Measurements from ENCODE around the gene NTHL1. TPM values are rescaled to one million over a fixed set of nuclear protein-coding genes. Genes with fewer than 3 reads are reported as not detected.

Gene NTHL1
- total and polyA plus RNA-seq, 9 of the 15 experiments (the other 6 are each of a cell fraction or from before 2014, with no cell fraction given) = 1.1 to 58.8 (median 17.6) TPM

DNA sequence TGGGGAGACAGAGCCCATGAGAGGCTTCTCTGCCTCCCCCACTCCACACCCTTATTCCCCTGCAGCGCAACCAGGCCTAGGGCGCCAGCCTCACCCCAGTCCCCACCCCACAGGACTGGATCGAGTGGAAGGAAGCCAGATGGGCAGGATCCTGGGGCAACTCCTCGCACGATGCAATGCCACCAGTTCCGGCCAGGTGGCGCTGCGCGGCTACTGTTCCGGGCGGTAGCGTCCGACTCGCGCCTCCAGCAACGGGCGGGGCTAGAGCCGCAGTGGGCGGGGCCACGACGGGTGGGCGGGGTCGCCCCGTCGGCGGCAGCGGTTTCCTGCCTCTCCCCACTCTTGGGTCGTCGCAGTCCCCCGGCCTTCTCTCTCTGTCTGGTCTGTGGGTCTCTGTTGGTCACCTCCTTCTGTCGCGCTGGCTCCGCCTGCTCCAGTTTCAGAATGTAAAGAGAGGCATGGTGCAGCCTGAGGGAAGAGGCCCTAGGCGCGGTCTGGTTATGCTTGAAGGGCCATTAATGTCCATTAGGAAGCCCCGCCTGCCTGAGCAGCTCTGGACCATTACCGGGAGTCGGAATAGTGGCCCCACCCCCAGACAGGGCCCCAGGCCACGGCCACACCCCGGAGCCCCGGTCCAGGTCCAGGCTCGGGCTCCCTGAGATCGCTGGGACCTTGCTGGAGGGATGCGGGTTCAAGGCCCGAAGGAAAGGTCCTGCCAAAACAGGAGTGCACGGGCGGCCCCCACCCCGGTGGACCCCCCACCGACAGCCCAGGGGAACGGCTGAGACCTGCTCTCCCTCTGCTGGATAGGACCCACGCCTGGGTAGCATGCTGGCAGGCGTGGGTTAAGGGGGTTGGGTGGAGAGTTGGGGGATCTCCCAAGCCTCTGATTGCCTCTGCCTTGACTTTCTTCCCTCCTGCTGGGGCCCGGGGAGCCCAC, 24.3 kb downstream of the NTHL1 start (continued):
- TF ChIP-seq, protein P1, sequence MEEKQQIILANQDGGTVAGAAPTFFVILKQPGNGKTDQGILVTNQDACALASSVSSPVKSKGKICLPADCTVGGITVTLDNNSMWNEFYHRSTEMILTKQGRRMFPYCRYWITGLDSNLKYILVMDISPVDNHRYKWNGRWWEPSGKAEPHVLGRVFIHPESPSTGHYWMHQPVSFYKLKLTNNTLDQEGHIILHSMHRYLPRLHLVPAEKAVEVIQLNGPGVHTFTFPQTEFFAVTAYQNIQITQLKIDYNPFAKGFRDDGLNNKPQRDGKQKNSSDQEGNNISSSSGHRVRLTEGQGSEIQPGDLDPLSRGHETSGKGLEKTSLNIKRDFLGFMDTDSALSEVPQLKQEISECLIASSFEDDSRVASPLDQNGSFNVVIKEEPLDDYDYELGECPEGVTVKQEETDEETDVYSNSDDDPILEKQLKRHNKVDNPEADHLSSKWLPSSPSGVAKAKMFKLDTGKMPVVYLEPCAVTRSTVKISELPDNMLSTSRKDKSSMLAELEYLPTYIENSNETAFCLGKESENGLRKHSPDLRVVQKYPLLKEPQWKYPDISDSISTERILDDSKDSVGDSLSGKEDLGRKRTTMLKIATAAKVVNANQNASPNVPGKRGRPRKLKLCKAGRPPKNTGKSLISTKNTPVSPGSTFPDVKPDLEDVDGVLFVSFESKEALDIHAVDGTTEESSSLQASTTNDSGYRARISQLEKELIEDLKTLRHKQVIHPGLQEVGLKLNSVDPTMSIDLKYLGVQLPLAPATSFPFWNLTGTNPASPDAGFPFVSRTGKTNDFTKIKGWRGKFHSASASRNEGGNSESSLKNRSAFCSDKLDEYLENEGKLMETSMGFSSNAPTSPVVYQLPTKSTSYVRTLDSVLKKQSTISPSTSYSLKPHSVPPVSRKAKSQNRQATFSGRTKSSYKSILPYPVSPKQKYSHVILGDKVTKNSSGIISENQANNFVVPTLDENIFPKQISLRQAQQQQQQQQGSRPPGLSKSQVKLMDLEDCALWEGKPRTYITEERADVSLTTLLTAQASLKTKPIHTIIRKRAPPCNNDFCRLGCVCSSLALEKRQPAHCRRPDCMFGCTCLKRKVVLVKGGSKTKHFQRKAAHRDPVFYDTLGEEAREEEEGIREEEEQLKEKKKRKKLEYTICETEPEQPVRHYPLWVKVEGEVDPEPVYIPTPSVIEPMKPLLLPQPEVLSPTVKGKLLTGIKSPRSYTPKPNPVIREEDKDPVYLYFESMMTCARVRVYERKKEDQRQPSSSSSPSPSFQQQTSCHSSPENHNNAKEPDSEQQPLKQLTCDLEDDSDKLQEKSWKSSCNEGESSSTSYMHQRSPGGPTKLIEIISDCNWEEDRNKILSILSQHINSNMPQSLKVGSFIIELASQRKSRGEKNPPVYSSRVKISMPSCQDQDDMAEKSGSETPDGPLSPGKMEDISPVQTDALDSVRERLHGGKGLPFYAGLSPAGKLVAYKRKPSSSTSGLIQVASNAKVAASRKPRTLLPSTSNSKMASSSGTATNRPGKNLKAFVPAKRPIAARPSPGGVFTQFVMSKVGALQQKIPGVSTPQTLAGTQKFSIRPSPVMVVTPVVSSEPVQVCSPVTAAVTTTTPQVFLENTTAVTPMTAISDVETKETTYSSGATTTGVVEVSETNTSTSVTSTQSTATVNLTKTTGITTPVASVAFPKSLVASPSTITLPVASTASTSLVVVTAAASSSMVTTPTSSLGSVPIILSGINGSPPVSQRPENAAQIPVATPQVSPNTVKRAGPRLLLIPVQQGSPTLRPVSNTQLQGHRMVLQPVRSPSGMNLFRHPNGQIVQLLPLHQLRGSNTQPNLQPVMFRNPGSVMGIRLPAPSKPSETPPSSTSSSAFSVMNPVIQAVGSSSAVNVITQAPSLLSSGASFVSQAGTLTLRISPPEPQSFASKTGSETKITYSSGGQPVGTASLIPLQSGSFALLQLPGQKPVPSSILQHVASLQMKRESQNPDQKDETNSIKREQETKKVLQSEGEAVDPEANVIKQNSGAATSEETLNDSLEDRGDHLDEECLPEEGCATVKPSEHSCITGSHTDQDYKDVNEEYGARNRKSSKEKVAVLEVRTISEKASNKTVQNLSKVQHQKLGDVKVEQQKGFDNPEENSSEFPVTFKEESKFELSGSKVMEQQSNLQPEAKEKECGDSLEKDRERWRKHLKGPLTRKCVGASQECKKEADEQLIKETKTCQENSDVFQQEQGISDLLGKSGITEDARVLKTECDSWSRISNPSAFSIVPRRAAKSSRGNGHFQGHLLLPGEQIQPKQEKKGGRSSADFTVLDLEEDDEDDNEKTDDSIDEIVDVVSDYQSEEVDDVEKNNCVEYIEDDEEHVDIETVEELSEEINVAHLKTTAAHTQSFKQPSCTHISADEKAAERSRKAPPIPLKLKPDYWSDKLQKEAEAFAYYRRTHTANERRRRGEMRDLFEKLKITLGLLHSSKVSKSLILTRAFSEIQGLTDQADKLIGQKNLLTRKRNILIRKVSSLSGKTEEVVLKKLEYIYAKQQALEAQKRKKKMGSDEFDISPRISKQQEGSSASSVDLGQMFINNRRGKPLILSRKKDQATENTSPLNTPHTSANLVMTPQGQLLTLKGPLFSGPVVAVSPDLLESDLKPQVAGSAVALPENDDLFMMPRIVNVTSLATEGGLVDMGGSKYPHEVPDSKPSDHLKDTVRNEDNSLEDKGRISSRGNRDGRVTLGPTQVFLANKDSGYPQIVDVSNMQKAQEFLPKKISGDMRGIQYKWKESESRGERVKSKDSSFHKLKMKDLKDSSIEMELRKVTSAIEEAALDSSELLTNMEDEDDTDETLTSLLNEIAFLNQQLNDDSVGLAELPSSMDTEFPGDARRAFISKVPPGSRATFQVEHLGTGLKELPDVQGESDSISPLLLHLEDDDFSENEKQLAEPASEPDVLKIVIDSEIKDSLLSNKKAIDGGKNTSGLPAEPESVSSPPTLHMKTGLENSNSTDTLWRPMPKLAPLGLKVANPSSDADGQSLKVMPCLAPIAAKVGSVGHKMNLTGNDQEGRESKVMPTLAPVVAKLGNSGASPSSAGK (IDR thresholded peaks at IDR 0.05) = no peak
- TF ChIP-seq ZFP36 (IDR thresholded peaks at IDR 0.05; ENCODE audit: low read depth, low read length, partially characterized antibody) (peak; percentile 14), TFAP4 (CRISPR knock-in tag; IDR thresholded peaks at IDR 0.05; ENCODE audit: borderline replicate concordance) (peak; percentile 88), HMGN3 (IDR thresholded peaks at IDR 0.05; ENCODE audit: borderline replicate concordance, extremely low read depth, insufficient read length, low read depth, low read length) (peak; percentile 38)

All from K562 (cell line).